Upper lobe of left lung (tissue), 6 donors: ENCODE results near the gene SEC16A. TPM values are rescaled to one million over a fixed set of nuclear protein-coding genes. Genes with fewer than 3 reads are reported as not detected.
A peak's percentile ranks its signal among the peaks of the same experiment; 100 is the strongest.

ENCODE experiments used
- ATAC-seq, 2 donors: fragments of 200-7000 bp; cut with Tn5 transposase; one replicate each; pipeline ENCODE4 v1.9.1; 2022; ENCODE audit warnings: mild to moderate bottlenecking in 2 of 2, moderate library complexity in 2 of 2; ENCODE audit not compliant: low FRiP score in 2 of 2
- DNase-seq, 2 donors: peaks; one replicate each; pipeline ENCODE4 v3.0.0-alpha.2; 2019 to 2020
- H3K27ac ChIP-seq, 4 donors: fragments of 200-600 bp; sonication (generic); one replicate each; pipeline ENCODE4 v1.5.1; 2016 to 2019
- H3K27me3 ChIP-seq, 4 donors: fragments of 200-600 bp; sonication (generic); one replicate each; pipeline ENCODE4 v1.5.1; 2017 to 2019
- H3K36me3 ChIP-seq, 4 donors: fragments of 200-600 bp; sonication (generic); one replicate each; pipeline ENCODE4 v1.5.1; 2016 to 2019
- H3K4me1 ChIP-seq, 4 donors: fragments of 200-600 bp; sonication (generic); one replicate each; pipeline ENCODE4 v1.5.1; 2018 to 2019
- H3K4me3 ChIP-seq, 4 donors: fragments of 200-600 bp; sonication (generic); one replicate each; pipeline ENCODE4 v1.5.1; 2017 to 2019; ENCODE audit warnings: mild to moderate bottlenecking in 2 of 4, moderate library complexity in 1 of 4
- H3K9me3 ChIP-seq, 4 donors: fragments of 200-600 bp; sonication (generic); one replicate each; pipeline ENCODE4 v1.5.1; 2018 to 2019
- EP300 ChIP-seq, 4 donors: sonication (generic); formaldehyde crosslinking; IDR thresholded peaks; one replicate each; pipeline ENCODE4 v1.5.1; 2017; ENCODE audit warnings: antibody characterized with exemption in 4 of 4, control low read depth in 2 of 4
- POLR2A ChIP-seq, 4 donors: fragments of 450-650 bp; IDR thresholded peaks; one replicate each; pipeline ENCODE4 v1.5.1; 2016 to 2017; ENCODE audit warnings: antibody characterized with exemption in 4 of 4, mild to moderate bottlenecking in 2 of 4
- POLR2AphosphoS5 ChIP-seq, 2 donors: sonication (generic); formaldehyde crosslinking; IDR thresholded peaks; one replicate each; pipeline ENCODE4 v1.5.1; 2017; ENCODE audit warnings: antibody characterized with exemption in 2 of 2
- WGBS, 2 donors: methylation state at CpG; one replicate each; pipeline ENCODE4 v1.1.5; 2017 to 2018; 5-methylcytosine and 5-hydroxymethylcytosine counted together
- total RNA-seq, 6 donors: library from RNA; depleted of rRNA in 4 of 6; stranded (reverse); fragments of >200 nt in 4 of 6; gene quantifications; one replicate each; pipeline versions ENCODE4 v1.1.0 to v1.2.1, GENCODE V29; 2016 to 2021
- TF ChIP-seq, protein P1 (sequence below), 6 experiments: fragments of 450-650 bp in 4 of 6; fragments of 200-600 bp in 2 of 6; sonication (generic) in 2 of 6; IDR thresholded peaks; one replicate each; pipeline ENCODE4 v1.5.1; 2016 to 2019; ENCODE audit warnings: antibody characterized with exemption in 6 of 6
- donor health status: DM: no; HTN: no; CAD: no; lungs with moderate emphysema.
- donor health status: DM: no; HTN: yes; CAD: no; lungs with severe emphysema.

The SEC16A gene
- total RNA-seq, 6 donors from 2014 or later, result 64.1 to 89.1 (median 72.1) TPM

- no peak for ATAC-seq
- peak in 1 of 2 donors; percentile 65 for DNase-seq
- no peaks in the 10 kb centered on the region for H3K27me3 ChIP-seq
- TF ChIP-seq POLR2AphosphoS5 (IDR thresholded peaks at IDR 0.05) (no peak), POLR2A (IDR thresholded peaks at IDR 0.05) (no peak), EP300 (IDR thresholded peaks at IDR 0.05) (no peak)
- TF ChIP-seq, protein P1, sequence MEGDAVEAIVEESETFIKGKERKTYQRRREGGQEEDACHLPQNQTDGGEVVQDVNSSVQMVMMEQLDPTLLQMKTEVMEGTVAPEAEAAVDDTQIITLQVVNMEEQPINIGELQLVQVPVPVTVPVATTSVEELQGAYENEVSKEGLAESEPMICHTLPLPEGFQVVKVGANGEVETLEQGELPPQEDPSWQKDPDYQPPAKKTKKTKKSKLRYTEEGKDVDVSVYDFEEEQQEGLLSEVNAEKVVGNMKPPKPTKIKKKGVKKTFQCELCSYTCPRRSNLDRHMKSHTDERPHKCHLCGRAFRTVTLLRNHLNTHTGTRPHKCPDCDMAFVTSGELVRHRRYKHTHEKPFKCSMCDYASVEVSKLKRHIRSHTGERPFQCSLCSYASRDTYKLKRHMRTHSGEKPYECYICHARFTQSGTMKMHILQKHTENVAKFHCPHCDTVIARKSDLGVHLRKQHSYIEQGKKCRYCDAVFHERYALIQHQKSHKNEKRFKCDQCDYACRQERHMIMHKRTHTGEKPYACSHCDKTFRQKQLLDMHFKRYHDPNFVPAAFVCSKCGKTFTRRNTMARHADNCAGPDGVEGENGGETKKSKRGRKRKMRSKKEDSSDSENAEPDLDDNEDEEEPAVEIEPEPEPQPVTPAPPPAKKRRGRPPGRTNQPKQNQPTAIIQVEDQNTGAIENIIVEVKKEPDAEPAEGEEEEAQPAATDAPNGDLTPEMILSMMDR (IDR thresholded peaks at IDR 0.05), result no peak
- H3K9me3 ChIP-seq, result no peaks in the 10 kb centered on the region
- H3K4me1 ChIP-seq, result peaks cover 0 to 19% (median 4%) of the 10 kb centered on the region in 4 donors
- no peak overlapping the region for H3K27ac ChIP-seq
- no peak overlapping the region for H3K4me3 ChIP-seq
- peaks cover 60 to 88% (median 85%) of the 10 kb centered on the region in 4 donors for H3K36me3 ChIP-seq
- 89% methylated on average over 6 to 23 of the region's 28 CpGs for WGBS, 2 donors
Measured at GRCh38 chr9:136497916-136498695, 15.3 kb upstream of the SEC16A start.

GRCh38 chr9:136496801-136497620 lies 14.2 kb upstream of the SEC16A start:
- no peak for ATAC-seq
- WGBS, 2 donors, result 89 to 95% methylated on average over 10 to 47 of the region's 56 CpGs
- H3K36me3 ChIP-seq, result peaks cover 50 to 77% (median 74%) of the 10 kb centered on the region in 4 donors
- TF ChIP-seq, protein P1 (IDR thresholded peaks at IDR 0.05), result no peak
- TF ChIP-seq EP300 (IDR thresholded peaks at IDR 0.05), result no peak
- TF ChIP-seq POLR2A (IDR thresholded peaks at IDR 0.05), result no peak
- no peak for TF ChIP-seq POLR2AphosphoS5 (IDR thresholded peaks at IDR 0.05)
- no peaks in the 10 kb centered on the region for H3K27me3 ChIP-seq
- DNase-seq, result peak in 1 of 2 donors; percentile 84
- peaks cover 0 to 21% (median 6%) of the 10 kb centered on the region in 4 donors for H3K4me1 ChIP-seq
- H3K27ac ChIP-seq, result no peak overlapping the region
- H3K4me3 ChIP-seq, result no peak overlapping the region
- no peaks in the 10 kb centered on the region for H3K9me3 ChIP-seq

GRCh38 chr9:136496181-136496580 lies 13.3 kb upstream of the SEC16A start:
- Histone ChIP-seq H3K27me3 (no peaks in the 10 kb centered on the region), H3K36me3 (peaks cover 41 to 69% (median 65%) of the 10 kb centered on the region in 4 donors), H3K4me1 (peaks cover 0 to 21% (median 6%) of the 10 kb centered on the region in 4 donors), H3K4me3 (no peak overlapping the region), H3K9me3 (no peaks in the 10 kb centered on the region), H3K27ac (no peak overlapping the region)
- DNase-seq (peak in 1 of 2 donors; percentile 81), ATAC-seq (no peak)
- TF ChIP-seq POLR2A (IDR thresholded peaks at IDR 0.05), result no peak
- TF ChIP-seq POLR2AphosphoS5 (IDR thresholded peaks at IDR 0.05), result no peak
- TF ChIP-seq, protein P1 (IDR thresholded peaks at IDR 0.05), result no peak
- TF ChIP-seq EP300 (IDR thresholded peaks at IDR 0.05), result no peak
- 81 to 84% methylated on average over 14 to 18 of the region's 18 CpGs for WGBS, 2 donors

- ATAC-seq, result no peak
- WGBS, 2 donors, result 82 to 85% methylated on average over 14 to 17 of the region's 17 CpGs
- H3K4me3 ChIP-seq, result no peak overlapping the region
- DNase-seq, result peak in 1 of 2 donors; percentile 58
- H3K4me1 ChIP-seq, result peaks cover 0 to 21% (median 6%) of the 10 kb centered on the region in 4 donors
- no peaks in the 10 kb centered on the region for H3K27me3 ChIP-seq
- H3K27ac ChIP-seq, result no peak overlapping the region
- TF ChIP-seq POLR2AphosphoS5 (IDR thresholded peaks at IDR 0.05) (no peak), POLR2A (IDR thresholded peaks at IDR 0.05) (no peak)
- peaks cover 33 to 60% (median 57%) of the 10 kb centered on the region in 4 donors for H3K36me3 ChIP-seq
- no peaks in the 10 kb centered on the region for H3K9me3 ChIP-seq
Measured at GRCh38 chr9:136495238-136495800, 12.5 kb upstream of the SEC16A start.
